H9 (cell line): Measurements from ENCODE around the gene VAPA. TPM values are rescaled to one million over a fixed set of nuclear protein-coding genes. Genes with fewer than 3 reads are reported as not detected.

Experiments used
- DNase-seq: peaks from one replicate; pipeline ENCODE4 v3.0.0-alpha.2; 2017
- H2AFZ ChIP-seq: one replicate; pipeline ENCODE4 v1.6.1; 2013; ENCODE audit warnings: mild to moderate bottlenecking, low read length, control low read depth, moderate library complexity
- H2AK5ac ChIP-seq: 2 replicates; pipeline ENCODE4 v1.6.1; 2013; ENCODE audit warnings: low read length, control low read depth, mixed read lengths; ENCODE audit not compliant: insufficient read length
- H2BK120ac ChIP-seq: one replicate; pipeline ENCODE4 v1.6.1; 2013; ENCODE audit warnings: low read depth, mild to moderate bottlenecking, low read length, control low read depth, inconsistent platforms; ENCODE audit not compliant: poor library complexity, severe bottlenecking
- H2BK12ac ChIP-seq: 2 replicates; pipeline ENCODE4 v1.6.1; 2013; ENCODE audit warnings: low read length, control low read depth, mixed read lengths, low read depth; ENCODE audit not compliant: insufficient read length
- H2BK15ac ChIP-seq: 2 replicates; pipeline ENCODE4 v1.6.1; 2013; ENCODE audit warnings: low read depth, low read length, control low read depth
- H2BK20ac ChIP-seq: one replicate; pipeline ENCODE4 v1.6.1; 2013; ENCODE audit warnings: low read depth, mild to moderate bottlenecking, low read length, control low read depth, inconsistent platforms; ENCODE audit not compliant: poor library complexity, severe bottlenecking
- H2BK5ac ChIP-seq: 2 replicates; pipeline ENCODE4 v1.6.1; 2013; ENCODE audit warnings: low read length, control low read depth, mixed read lengths; ENCODE audit not compliant: insufficient read length
- H3K14ac ChIP-seq: 2 replicates; pipeline ENCODE4 v1.6.1; 2013; ENCODE audit warnings: low read length, control low read depth; ENCODE audit not compliant: insufficient read depth
- H3K18ac ChIP-seq: 2 replicates; pipeline ENCODE4 v1.6.1; 2013; ENCODE audit warnings: low read depth, mild to moderate bottlenecking, mixed read lengths, low read length, control low read depth; ENCODE audit not compliant: insufficient read length
- H3K23ac ChIP-seq: 2 replicates; pipeline ENCODE4 v1.6.1; 2013; ENCODE audit warnings: low read length, control low read depth, mixed read lengths, low read depth; ENCODE audit not compliant: insufficient read length
- H3K23me2 ChIP-seq: 2 replicates; pipeline ENCODE4 v1.6.1; 2013; ENCODE audit warnings: low read depth, mild to moderate bottlenecking, mixed read lengths, low read length, control low read depth; ENCODE audit not compliant: insufficient read length, poor library complexity, severe bottlenecking
- H3K27ac ChIP-seq: 2 replicates; pipeline ENCODE4 v1.5.1; 2013; ENCODE audit warnings: low read length, control low read depth, mixed read lengths, low read depth; ENCODE audit not compliant: insufficient read length
- H3K27me3 ChIP-seq: 2 replicates; pipeline ENCODE4 v1.6.1; 2013; ENCODE audit warnings: low read length, control low read depth, inconsistent platforms; ENCODE audit not compliant: insufficient read depth
- H3K4ac ChIP-seq: 2 replicates; pipeline ENCODE4 v1.6.1; 2013; ENCODE audit warnings: low read depth, mild to moderate bottlenecking, control low read depth, inconsistent platforms, low read length, moderate library complexity
- H3K4me1 ChIP-seq: 2 replicates; pipeline ENCODE4 v1.6.1; 2013; ENCODE audit warnings: low read length, control low read depth, inconsistent platforms; ENCODE audit not compliant: insufficient read depth
- H3K4me2 ChIP-seq: 2 replicates; pipeline ENCODE4 v1.6.1; 2013; ENCODE audit warnings: low read length, control low read depth, mixed read lengths; ENCODE audit not compliant: insufficient read length, insufficient read depth
- H3K56ac ChIP-seq: 2 replicates; pipeline ENCODE4 v1.6.1; 2013; ENCODE audit warnings: low read depth, mild to moderate bottlenecking, mixed read lengths, low read length, control low read depth; ENCODE audit not compliant: insufficient read length
- H3K79me1 ChIP-seq: 2 replicates; pipeline ENCODE4 v1.6.1; 2013; ENCODE audit warnings: low read depth, mild to moderate bottlenecking, moderate library complexity, low read length, control low read depth, inconsistent platforms; ENCODE audit not compliant: insufficient read depth, poor library complexity, severe bottlenecking
- H3K79me2 ChIP-seq: 2 replicates; pipeline ENCODE4 v1.6.1; 2013; ENCODE audit warnings: low read length, control low read depth, inconsistent platforms; ENCODE audit not compliant: insufficient read depth
- H3K9ac ChIP-seq: 2 replicates; pipeline ENCODE4 v1.6.1; 2013; ENCODE audit warnings: low read length, control low read depth, mixed read lengths; ENCODE audit not compliant: insufficient read length; ENCODE audit errors: extremely low read depth
- H3K9me3 ChIP-seq: one replicate; pipeline ENCODE4 v1.6.1; 2013; ENCODE audit warnings: low read depth, low read length, inconsistent platforms; ENCODE audit not compliant: control insufficient read depth
- H3T11ph ChIP-seq: one replicate; pipeline ENCODE4 v1.6.1; 2013; ENCODE audit warnings: mild to moderate bottlenecking, low read length, control low read depth, inconsistent platforms
- H4K20me1 ChIP-seq: one replicate; pipeline ENCODE4 v1.6.1; 2013; ENCODE audit not compliant: control insufficient read depth, insufficient read length, insufficient read depth
- H4K5ac ChIP-seq: 2 replicates; pipeline ENCODE4 v1.6.1; 2013; ENCODE audit warnings: low read depth, mild to moderate bottlenecking, mixed read lengths, low read length, control low read depth; ENCODE audit not compliant: insufficient read length
- H4K8ac ChIP-seq: replicated peaks from 2 replicates; pipeline ENCODE4 v1.6.1; 2013; ENCODE audit warnings: low read length, control low read depth, mixed read lengths, low read depth; ENCODE audit not compliant: insufficient read length
- H4K91ac ChIP-seq: 2 replicates; pipeline ENCODE4 v1.6.1; 2013; ENCODE audit warnings: low read depth, mild to moderate bottlenecking, moderate library complexity, mixed read lengths, low read length, control low read depth; ENCODE audit not compliant: insufficient read length
- H3K27ac Mint-ChIP-seq, 3 experiments: 2 replicates in 2 of 3; 3 replicates in 1 of 3; pipeline ENCODE4 v1.8.0; 2020 to 2021; ENCODE audit warnings: mixed read lengths in 3 of 3, mild to moderate bottlenecking in 1 of 3, moderate library complexity in 1 of 3
- H3K27me3 Mint-ChIP-seq: 2 replicates; pipeline ENCODE4 v1.8.0; 2021; ENCODE audit warnings: low read depth, mild to moderate bottlenecking, moderate library complexity, mixed read lengths
- H3K36me3 Mint-ChIP-seq, 3 experiments: 2 replicates in 2 of 3; 3 replicates in 1 of 3; pipeline ENCODE4 v1.8.0; 2020 to 2021; ENCODE audit warnings: low read depth in 3 of 3, mixed read lengths in 3 of 3; ENCODE audit not compliant: insufficient read depth in 1 of 3
- H3K4me1 Mint-ChIP-seq, 2 experiments: 2 replicates each; pipeline ENCODE4 v1.8.0; 2020; ENCODE audit warnings: mixed read lengths in 2 of 2
- H3K4me3 Mint-ChIP-seq, 2 experiments: 2 replicates in 1 of 2; 3 replicates in 1 of 2; pipeline ENCODE4 v1.8.0; 2020 to 2021; ENCODE audit warnings: mild to moderate bottlenecking in 2 of 2, mixed read lengths in 2 of 2, moderate library complexity in 1 of 2
- H3K9me3 Mint-ChIP-seq, 2 experiments: 2 replicates in 1 of 2; 3 replicates in 1 of 2; pipeline ENCODE4 v1.8.0; 2020; ENCODE audit warnings: mild to moderate bottlenecking in 2 of 2, mixed read lengths in 2 of 2, moderate library complexity in 1 of 2
- CTCF ChIP-seq: fragments of 200-600 bp; sonication (generic); conservative IDR thresholded peaks from 3 replicates; pipeline ENCODE4 v1.8.0; 2021; ENCODE audit warnings: antibody characterized with exemption, mild to moderate bottlenecking
- WGBS: extraction: QIAGEN DNeasy Blood & Tissue Kit; methylation state at CpG from one replicate; pipeline ENCODE4 v1.1.7; 2013; ENCODE audit warnings: missing lambda C conversion rate, low lambda C conversion rate, mixed read lengths; ENCODE audit not compliant: insufficient read length; ENCODE audit errors: extremely low coverage; 5-methylcytosine and 5-hydroxymethylcytosine counted together
- total RNA-seq: library from RNA; stranded (reverse); gene quantifications from 2 replicates; pipeline ENCODE4 v1.2.1, GENCODE V29; 2021

Gene VAPA
- total RNA-seq, 1 experiment from 2014 or later = 141 TPM

GRCh38 chr18:9994701-9995235, 81.0 kb downstream of the VAPA start:
- H2BK15ac ChIP-seq = no peak overlapping the region
- H3K27me3 ChIP-seq = no peaks in the 10 kb centered on the region
- H3K79me1 ChIP-seq = no peaks in the 10 kb centered on the region
- no peaks in the 10 kb centered on the region for H3K23me2 ChIP-seq
- no peak overlapping the region for H3K14ac ChIP-seq
- H4K5ac ChIP-seq = no peak overlapping the region
- no peak overlapping the region for H2BK12ac ChIP-seq
- Mint-ChIP-seq H3K27me3 (peaks cover 5% of the 10 kb centered on the region), H3K36me3 (peaks cover 0 to 5% (median 4%) of the 10 kb centered on the region in 3 experiments; a peak in 4 of 7 replicates), H3K9me3 (peaks cover 8 to 11% of the 10 kb centered on the region in 2 experiments), H3K4me3 (no peak overlapping the region), H3K4me1 (no peaks in the 10 kb centered on the region), H3K27ac (no peak overlapping the region)
- H4K91ac ChIP-seq = no peak overlapping the region
- H2BK20ac ChIP-seq = no peak overlapping the region
- DNase-seq = no peak
- no peak overlapping the region for H3K23ac ChIP-seq
- no peaks in the 10 kb centered on the region for H3K9me3 ChIP-seq
- H3K18ac ChIP-seq = no peak overlapping the region
- WGBS = no CpG with 5 or more reads among the region's 6 CpGs
- H2AK5ac ChIP-seq = no peak overlapping the region
- H3K27ac ChIP-seq = no peak overlapping the region
- no peak overlapping the region for H3K56ac ChIP-seq
- no peaks in the 10 kb centered on the region for H3K79me2 ChIP-seq
- no peak overlapping the region for H3K9ac ChIP-seq
- no peaks in the 10 kb centered on the region for H3K4me1 ChIP-seq
- H2BK5ac ChIP-seq = no peak overlapping the region
- no peak overlapping the region for H2AFZ ChIP-seq
- H4K8ac ChIP-seq = no peak overlapping the region
- H3T11ph ChIP-seq = no peak overlapping the region
- no peak for TF ChIP-seq CTCF
- no peak overlapping the region for H3K4me2 ChIP-seq
- no peak overlapping the region for H3K4ac ChIP-seq
- peaks cover 4% of the 10 kb centered on the region for H4K20me1 ChIP-seq
- no peak overlapping the region for H2BK120ac ChIP-seq
